Neural crest cell (in vitro differentiated cells): ENCODE measurements around the gene MAPT. TPM values are rescaled to one million over a fixed set of nuclear protein-coding genes. Genes with fewer than 3 reads are reported as not detected.

ENCODE experiments used
- DNase-seq: peaks from one replicate; pipeline ENCODE4 v3.0.0; 2021; ENCODE audit warnings: low read depth, mixed read lengths, low spot score
- H3K27ac Mint-ChIP-seq: one replicate; pipeline ENCODE4 v1.8.0; 2021; ENCODE audit warnings: mild to moderate bottlenecking, mixed read lengths; ENCODE audit not compliant: unreplicated experiment
- H3K27me3 Mint-ChIP-seq: 2 replicates; pipeline ENCODE4 v1.8.0; 2021; ENCODE audit warnings: low read depth, mild to moderate bottlenecking, mixed read lengths
- H3K36me3 Mint-ChIP-seq: 2 replicates; pipeline ENCODE4 v1.8.0; 2021; ENCODE audit warnings: low read depth, mild to moderate bottlenecking, mixed read lengths
- H3K4me1 Mint-ChIP-seq: 2 replicates; pipeline ENCODE4 v1.8.0; 2021; ENCODE audit warnings: mixed read lengths
- H3K4me3 Mint-ChIP-seq: one replicate; pipeline ENCODE4 v1.8.0; 2021; ENCODE audit warnings: mild to moderate bottlenecking, mixed read lengths
- H3K9me3 Mint-ChIP-seq: 2 replicates; pipeline ENCODE4 v1.8.0; 2021; ENCODE audit warnings: mixed read lengths
- total RNA-seq: library from RNA; stranded (reverse); gene quantifications from 2 replicates; pipeline ENCODE4 v1.2.1, GENCODE V29; 2021
- TF ChIP-seq, protein P1 (sequence below): fragments of 200-600 bp; sonication (generic); conservative IDR thresholded peaks from 2 replicates; pipeline ENCODE4 v1.5.0; 2021; ENCODE audit warnings: antibody characterized with exemption, mild to moderate bottlenecking

Gene MAPT
- total RNA-seq, 1 donor from 2014 or later, result 9.5 TPM

DNA sequence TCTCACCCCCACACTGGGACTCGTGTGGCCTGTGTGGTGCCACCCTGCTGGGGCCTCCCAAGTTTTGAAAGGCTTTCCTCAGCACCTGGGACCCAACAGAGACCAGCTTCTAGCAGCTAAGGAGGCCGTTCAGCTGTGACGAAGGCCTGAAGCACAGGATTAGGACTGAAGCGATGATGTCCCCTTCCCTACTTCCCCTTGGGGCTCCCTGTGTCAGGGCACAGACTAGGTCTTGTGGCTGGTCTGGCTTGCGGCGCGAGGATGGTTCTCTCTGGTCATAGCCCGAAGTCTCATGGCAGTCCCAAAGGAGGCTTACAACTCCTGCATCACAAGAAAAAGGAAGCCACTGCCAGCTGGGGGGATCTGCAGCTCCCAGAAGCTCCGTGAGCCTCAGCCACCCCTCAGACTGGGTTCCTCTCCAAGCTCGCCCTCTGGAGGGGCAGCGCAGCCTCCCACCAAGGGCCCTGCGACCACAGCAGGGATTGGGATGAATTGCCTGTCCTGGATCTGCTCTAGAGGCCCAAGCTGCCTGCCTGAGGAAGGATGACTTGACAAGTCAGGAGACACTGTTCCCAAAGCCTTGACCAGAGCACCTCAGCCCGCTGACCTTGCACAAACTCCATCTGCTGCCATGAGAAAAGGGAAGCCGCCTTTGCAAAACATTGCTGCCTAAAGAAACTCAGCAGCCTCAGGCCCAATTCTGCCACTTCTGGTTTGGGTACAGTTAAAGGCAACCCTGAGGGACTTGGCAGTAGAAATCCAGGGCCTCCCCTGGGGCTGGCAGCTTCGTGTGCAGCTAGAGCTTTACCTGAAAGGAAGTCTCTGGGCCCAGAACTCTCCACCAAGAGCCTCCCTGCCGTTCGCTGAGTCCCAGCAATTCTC lies 132.1 kb downstream of the MAPT start:
- Mint-ChIP-seq H3K9me3 (no peaks in the 10 kb centered on the region), H3K27me3 (no peaks in the 10 kb centered on the region), H3K36me3 (peaks cover 19% of the 10 kb centered on the region), H3K4me1 (peaks cover 40% of the 10 kb centered on the region), H3K27ac (no peak overlapping the region), H3K4me3 (peak overlapping the region; percentile 27)
- no peak for DNase-seq
- TF ChIP-seq, protein P1, sequence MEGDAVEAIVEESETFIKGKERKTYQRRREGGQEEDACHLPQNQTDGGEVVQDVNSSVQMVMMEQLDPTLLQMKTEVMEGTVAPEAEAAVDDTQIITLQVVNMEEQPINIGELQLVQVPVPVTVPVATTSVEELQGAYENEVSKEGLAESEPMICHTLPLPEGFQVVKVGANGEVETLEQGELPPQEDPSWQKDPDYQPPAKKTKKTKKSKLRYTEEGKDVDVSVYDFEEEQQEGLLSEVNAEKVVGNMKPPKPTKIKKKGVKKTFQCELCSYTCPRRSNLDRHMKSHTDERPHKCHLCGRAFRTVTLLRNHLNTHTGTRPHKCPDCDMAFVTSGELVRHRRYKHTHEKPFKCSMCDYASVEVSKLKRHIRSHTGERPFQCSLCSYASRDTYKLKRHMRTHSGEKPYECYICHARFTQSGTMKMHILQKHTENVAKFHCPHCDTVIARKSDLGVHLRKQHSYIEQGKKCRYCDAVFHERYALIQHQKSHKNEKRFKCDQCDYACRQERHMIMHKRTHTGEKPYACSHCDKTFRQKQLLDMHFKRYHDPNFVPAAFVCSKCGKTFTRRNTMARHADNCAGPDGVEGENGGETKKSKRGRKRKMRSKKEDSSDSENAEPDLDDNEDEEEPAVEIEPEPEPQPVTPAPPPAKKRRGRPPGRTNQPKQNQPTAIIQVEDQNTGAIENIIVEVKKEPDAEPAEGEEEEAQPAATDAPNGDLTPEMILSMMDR, result no peak

DNA sequence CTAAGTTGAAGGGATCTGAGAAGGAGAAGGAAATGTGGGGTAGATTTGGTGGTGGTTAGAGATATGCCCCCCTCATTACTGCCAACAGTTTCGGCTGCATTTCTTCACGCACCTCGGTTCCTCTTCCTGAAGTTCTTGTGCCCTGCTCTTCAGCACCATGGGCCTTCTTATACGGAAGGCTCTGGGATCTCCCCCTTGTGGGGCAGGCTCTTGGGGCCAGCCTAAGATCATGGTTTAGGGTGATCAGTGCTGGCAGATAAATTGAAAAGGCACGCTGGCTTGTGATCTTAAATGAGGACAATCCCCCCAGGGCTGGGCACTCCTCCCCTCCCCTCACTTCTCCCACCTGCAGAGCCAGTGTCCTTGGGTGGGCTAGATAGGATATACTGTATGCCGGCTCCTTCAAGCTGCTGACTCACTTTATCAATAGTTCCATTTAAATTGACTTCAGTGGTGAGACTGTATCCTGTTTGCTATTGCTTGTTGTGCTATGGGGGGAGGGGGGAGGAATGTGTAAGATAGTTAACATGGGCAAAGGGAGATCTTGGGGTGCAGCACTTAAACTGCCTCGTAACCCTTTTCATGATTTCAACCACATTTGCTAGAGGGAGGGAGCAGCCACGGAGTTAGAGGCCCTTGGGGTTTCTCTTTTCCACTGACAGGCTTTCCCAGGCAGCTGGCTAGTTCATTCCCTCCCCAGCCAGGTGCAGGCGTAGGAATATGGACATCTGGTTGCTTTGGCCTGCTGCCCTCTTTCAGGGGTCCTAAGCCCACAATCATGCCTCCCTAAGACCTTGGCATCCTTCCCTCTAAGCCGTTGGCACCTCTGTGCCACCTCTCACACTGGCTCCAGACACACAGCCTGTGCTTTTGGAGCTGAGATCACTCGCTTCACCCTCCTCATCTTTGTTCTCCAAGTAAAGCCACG lies 133.0 kb downstream of the MAPT start:
- no peak for DNase-seq
- Mint-ChIP-seq H3K27ac (peak overlapping the region; percentile 17), H3K9me3 (no peaks in the 10 kb centered on the region), H3K4me1 (peaks cover 40% of the 10 kb centered on the region), H3K36me3 (peaks cover 19% of the 10 kb centered on the region), H3K27me3 (no peaks in the 10 kb centered on the region), H3K4me3 (no peak overlapping the region)
- TF ChIP-seq, protein P1, result no peak

DNA sequence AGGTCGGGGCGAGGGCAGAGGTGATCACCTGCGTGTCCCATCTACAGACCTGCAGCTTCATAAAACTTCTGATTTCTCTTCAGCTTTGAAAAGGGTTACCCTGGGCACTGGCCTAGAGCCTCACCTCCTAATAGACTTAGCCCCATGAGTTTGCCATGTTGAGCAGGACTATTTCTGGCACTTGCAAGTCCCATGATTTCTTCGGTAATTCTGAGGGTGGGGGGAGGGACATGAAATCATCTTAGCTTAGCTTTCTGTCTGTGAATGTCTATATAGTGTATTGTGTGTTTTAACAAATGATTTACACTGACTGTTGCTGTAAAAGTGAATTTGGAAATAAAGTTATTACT lies 133.6 kb downstream of the MAPT start:
- DNase-seq, result no peak
- TF ChIP-seq, protein P1, result no peak
- Mint-ChIP-seq H3K4me1 (peaks cover 40% of the 10 kb centered on the region), H3K9me3 (no peaks in the 10 kb centered on the region), H3K36me3 (peaks cover 18% of the 10 kb centered on the region), H3K27ac (peak overlapping the region; percentile 1), H3K27me3 (no peaks in the 10 kb centered on the region), H3K4me3 (no peak overlapping the region)

DNA sequence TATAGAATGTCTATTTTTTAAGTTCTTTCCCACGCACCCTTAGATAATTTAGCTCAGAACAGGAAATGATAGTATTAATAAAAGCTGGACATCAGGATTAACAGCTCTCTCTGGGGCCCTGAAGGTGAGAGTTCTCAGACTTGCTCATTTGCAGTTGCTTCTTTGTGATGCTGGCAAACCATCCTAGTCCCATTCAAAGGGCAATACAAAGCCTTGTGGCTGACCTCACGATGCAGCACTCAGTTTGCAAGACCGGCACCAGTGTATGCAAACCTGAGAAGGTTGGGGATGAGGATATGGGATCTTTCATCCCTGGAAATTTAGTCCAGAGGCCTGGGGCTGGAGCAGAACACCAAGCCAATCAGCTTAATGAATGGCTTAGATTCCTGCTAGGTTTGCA lies 134.0 kb downstream of the MAPT start:
- no peaks in the 10 kb centered on the region for H3K27me3 Mint-ChIP-seq
- H3K36me3 Mint-ChIP-seq, result peaks cover 21% of the 10 kb centered on the region
- no peaks in the 10 kb centered on the region for H3K9me3 Mint-ChIP-seq
- no peak overlapping the region for H3K4me3 Mint-ChIP-seq
- H3K27ac Mint-ChIP-seq, result peak overlapping the region; percentile 1
- peaks cover 37% of the 10 kb centered on the region for H3K4me1 Mint-ChIP-seq
- DNase-seq, result no peak
- TF ChIP-seq, protein P1, result no peak

DNA sequence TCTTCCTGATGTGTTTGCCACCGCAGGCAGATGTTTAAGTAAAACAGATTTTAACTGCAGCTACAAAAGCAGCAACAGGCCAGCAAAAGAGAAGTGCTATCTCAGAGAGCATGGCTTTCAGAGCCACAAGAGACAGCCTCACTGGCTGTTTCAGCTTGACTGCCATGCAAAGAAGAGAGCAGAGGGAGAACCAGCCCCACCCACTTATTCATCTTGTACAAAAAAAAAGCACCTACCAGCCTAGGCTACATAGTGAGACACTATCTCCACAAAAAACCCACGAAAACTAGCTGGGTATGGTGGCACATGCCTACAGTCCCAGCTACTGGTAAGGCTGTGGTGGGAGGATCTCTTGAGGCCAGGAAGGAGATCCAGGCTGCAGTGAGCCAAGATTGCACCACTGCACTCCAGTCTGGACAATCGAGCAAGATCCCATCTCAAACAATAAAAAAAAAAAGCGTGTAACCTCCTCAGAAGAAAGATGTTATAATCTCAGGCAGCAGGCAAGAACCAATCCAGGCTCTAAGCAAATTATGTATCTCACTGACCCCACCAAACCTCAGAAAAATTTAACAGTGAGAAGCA lies 134.7 kb downstream of the MAPT start:
- TF ChIP-seq, protein P1, result no peak
- no peak for DNase-seq
- Mint-ChIP-seq H3K27ac (no peak overlapping the region), H3K4me1 (peaks cover 32% of the 10 kb centered on the region), H3K36me3 (peaks cover 23% of the 10 kb centered on the region), H3K4me3 (no peak overlapping the region), H3K27me3 (no peaks in the 10 kb centered on the region), H3K9me3 (no peaks in the 10 kb centered on the region)
